ENCODE results near the gene GP1BA. TPM values are rescaled to one million over a fixed set of nuclear protein-coding genes. Genes with fewer than 3 reads are reported as not detected.

GP1BA gene
- not detected for total RNA-seq
- long read RNA-seq, donor 1, result 0 reads
- long read RNA-seq, donor 2, result 0 reads

DNA sequence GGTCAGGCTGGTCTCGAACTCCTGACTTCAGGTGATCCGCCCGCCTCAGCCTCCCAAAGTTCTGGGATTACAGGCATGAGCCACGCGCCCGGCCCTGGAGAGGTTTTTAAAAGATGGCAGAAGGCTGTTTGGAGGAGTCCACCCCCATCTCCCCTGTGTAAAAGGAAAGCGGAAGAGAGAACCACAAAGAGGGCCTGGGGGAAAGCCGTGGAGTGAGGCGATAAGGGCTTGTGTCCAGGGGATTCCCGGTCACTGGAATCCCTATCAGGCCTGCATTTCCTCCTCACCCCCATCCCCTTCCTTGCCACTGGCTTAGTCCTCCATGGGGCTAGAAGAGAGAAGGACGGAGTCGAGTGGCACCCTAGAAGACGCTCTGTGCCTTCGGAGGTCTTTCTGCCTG is at the start of gene GP1BA:
Gene GP1BA (plus strand): TSS at position 315 of the 400 bp plus-strand sequence. CDS start 328 bp downstream, outside the sequence.
- DNase-seq (ENCODE audit: low spot score), result no peak
- intact Hi-C loops (cut with DNase I), result loop anchor here in 1 of 2 donors (5.0 kb wide), 1 partner anchor 1185 kb away; no protein-coding TSS in a partner anchor

DNA sequence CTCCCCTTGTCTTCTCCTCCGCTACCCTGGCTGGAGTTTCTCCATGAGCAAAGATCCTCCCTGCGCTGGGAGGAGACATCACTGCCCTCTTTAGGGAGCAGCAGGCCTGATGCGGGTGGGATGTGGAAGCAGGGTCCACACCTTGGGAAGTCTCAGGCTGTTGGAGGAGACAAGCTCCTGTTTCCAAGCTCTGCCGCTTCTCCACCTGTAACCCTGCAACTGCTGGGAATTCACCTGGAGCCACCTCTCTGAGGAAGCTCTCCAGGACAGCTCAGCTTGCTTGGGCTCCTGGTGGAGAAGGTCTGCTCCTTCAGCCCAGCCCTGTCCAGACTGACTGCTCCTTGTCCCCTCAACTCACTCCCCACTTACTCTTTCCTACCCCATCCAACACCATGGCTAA is 47.6 kb upstream of the GP1BA start:
- intact Hi-C loops (cut with DNase I), result no loop called here
- DNase-seq (ENCODE audit: low spot score), result no peak

DNA sequence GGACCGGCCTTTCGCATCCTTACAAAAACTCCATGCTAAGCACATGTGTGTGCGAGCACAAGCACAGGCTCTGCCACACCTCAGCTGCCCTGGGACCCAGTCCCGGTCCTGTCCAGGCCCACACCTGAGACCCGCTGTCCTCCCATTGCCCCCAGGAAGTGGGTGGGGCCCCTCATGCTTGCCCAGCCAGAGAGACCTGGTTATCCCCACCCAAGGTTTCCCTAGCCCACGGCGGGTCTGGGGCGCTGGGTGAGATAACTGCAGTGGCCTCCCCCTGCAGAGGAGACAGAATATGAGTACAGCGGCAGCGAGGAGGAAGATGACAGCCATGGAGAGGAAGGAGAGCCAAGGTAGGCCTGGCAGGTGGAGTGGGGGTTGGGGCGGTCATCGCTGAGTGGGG is 45.2 kb upstream of the GP1BA start:
- intact Hi-C loops (cut with DNase I), result loop anchor here (5.0 kb wide), 1 partner anchor 100 kb away; the partner anchor contains the start of genes GLTPD2 (in 2 of the 2) and VMO1 (in 2 of the 2)
- no peak for DNase-seq (ENCODE audit: low spot score)

DNA sequence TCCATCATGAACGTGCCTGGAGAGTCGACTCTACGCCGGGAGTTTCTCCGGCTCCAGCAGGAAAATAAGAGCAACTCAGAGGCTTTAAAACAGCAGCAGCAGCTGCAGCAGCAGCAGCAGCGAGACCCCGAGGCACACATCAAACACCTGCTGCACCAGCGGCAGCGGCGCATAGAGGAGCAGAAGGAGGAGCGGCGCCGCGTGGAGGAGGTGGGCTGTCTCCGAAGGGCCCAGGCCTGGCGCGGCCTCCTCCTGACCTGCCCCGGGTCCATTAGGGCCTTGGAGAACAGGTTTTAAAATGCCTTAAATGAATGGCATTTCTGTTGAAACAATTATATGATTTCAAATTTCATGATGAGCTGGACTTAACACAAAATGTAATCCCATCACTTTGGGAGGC is 44.5 kb upstream of the GP1BA start:
- DNase-seq (ENCODE audit: low spot score), result no peak
- intact Hi-C loops (cut with DNase I), result loop anchor here (5.0 kb wide), 1 partner anchor 100 kb away; the partner anchor contains the start of genes GLTPD2 (in 2 of the 2) and VMO1 (in 2 of the 2)

DNA sequence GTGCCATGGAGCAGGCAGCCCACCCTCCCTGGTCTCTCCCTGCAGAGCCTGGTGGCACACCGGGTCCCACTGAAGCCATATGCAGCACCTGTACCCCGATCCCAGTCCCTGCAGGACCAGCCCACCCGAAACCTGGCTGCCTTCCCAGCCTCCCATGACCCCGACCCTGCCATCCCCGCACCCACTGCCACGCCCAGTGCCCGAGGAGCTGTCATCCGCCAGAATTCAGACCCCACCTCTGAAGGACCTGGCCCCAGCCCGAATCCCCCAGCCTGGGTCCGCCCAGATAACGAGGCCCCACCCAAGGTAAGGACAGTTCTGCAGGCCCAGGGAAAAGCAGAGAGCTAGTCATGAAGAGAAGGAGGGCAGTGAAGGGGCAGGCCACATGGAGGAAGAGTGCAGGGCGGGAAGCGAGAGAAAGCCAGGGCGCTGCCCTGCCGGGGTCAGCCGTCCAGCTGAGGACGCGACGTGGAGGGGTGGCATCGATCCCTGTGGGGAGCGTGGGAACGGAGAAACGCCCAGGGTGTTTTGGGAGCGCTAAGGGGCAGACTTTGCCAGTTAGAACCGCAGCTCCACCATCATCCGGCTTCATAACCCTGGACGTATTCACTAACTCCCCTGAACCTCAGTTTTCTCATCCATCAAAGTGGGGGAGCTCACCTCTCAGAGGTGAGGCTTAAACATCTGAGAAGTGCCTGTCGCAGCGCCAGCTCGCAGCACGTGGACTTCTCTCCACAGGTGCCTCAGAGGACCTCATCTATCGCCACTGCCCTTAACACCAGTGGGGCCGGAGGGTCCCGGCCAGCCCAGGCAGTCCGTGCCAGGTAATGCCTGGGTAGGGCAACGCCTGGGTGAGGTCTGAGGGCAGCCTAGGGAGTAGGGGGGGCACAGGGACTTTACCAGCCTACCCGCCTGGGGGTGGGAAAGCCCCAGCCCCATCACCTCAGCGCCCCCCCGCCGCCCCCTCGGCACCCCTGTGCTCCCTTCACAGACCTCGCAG is 40.4 kb upstream of the GP1BA start:
- no peak for DNase-seq (ENCODE audit: low spot score)
- intact Hi-C loops (cut with DNase I), result no loop called here

DNA sequence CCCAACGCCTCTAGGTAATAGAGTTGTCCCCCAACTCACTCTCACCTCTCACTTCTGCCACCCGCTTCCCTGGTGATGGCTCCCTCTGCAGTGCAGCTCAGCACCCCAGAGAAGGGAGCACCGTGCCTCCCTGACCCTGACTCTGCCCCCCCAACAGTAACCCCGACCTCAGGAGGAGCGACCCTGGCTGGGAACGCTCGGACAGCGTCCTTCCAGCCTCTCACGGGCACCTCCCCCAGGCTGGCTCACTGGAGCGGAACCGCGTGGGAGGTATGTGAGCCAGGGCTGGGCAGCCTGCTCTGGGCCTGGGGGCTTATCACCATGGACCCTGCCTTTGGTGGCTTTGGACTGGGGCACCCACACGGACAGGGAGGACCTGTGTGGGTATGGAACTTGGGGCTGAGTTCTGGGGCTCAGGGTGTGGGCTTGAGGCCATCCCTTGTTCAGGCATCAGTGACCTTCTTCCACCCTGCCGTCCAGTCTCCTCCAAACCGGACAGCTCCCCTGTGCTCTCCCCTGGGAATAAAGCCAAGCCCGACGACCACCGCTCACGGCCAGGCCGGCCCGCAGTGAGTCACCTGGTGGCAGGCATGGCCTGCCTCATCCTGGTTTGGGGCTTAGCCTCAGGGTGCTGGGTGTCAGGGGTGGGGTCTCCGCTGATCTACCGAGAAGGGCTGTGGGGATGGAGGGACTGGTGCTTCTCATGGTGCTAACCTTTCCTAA is 39.4 kb upstream of the GP1BA start:
- intact Hi-C loops (cut with DNase I), result loop anchor here in 1 of 2 donors (1.0 kb wide), 1 partner anchor 161 kb away; the partner anchor contains the start of gene MED11

DNA sequence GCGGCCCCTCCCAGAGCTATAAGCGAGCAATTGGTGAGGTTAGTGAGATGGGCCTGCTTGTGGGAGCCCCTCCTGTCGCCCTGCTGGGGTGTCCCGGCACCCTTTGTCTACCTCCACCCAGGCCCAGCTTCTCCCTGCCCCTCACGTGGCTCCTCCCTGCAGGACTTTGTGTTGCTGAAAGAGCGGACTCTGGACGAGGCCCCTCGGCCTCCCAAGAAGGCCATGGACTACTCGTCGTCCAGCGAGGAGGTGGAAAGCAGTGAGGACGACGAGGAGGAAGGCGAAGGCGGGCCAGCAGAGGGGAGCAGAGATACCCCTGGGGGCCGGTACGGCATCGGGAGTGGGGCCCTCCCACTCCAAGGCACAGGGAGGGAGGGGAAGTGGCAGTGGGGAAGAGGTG is 38.8 kb upstream of the GP1BA start:
- intact Hi-C loops (cut with DNase I), result loop anchor here in 1 of 2 donors (1.0 kb wide), 1 partner anchor 162 kb away; the partner anchor contains the start of gene MED11
- DNase-seq (ENCODE audit: low spot score), result no peak

More for the DNA sequence above, 39.4 kb upstream of the GP1BA start:
- no peak for DNase-seq (ENCODE audit: low spot score)

DNA sequence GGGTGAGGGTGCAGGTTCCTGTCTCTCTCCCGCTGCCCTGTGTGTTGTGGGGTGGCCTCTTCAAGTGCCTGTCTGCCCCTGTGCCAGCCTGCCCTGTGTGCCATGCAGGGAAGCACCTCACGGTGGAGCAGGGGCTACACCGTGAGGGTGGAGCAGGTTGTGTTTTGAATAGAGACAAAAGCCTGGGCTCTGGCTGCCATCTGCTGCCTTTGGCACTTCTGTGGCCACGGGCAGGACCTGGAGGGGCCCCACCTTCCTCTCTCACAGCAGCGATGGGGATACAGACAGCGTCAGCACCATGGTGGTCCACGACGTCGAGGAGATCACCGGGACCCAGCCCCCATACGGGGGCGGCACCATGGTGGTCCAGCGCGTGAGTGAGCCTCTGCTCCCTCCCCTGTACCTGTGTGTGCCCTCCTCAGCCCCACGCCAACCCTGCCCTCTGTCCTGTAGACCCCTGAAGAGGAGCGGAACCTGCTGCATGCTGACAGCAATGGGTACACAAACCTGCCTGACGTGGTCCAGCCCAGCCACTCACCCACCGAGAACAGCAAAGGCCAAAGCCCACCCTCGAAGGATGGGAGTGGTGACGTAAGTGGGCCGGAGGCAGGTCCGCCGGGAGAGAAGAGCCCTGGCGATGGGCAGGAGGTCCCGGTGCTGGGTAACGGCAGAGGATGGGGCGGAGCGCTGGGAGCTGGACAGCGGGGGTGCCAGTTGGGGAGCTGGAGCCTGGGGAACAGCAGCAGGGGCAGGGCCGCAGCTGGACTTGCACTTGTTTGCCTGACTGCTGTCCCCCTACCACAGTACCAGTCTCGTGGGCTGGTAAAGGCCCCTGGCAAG is 38.1 kb upstream of the GP1BA start:
- no peak for DNase-seq (ENCODE audit: low spot score)
- intact Hi-C loops (cut with DNase I), result loop anchor here in 1 of 2 donors (1.0 kb wide), 1 partner anchor 163 kb away; the partner anchor contains the start of gene MED11

DNA sequence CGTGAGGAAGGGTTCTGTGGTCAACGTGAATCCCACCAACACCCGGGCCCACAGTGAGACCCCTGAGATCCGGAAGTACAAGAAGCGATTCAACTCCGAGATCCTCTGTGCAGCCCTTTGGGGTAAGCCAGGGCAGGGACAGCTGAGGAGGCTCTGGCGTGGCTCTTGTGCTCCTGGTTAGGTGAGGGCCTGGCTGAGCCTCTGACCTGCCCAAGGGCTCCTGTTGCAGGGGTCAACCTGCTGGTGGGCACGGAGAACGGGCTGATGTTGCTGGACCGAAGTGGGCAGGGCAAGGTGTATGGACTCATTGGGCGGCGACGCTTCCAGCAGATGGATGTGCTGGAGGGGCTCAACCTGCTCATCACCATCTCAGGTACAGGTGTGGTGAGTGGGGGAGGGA is 37.0 kb upstream of the GP1BA start:
- DNase-seq (ENCODE audit: low spot score), result no peak
- intact Hi-C loops (cut with DNase I), result loop anchor here in 1 of 2 donors (5.0 kb wide), 1 partner anchor 2002 kb away; no protein-coding TSS in a partner anchor

DNA sequence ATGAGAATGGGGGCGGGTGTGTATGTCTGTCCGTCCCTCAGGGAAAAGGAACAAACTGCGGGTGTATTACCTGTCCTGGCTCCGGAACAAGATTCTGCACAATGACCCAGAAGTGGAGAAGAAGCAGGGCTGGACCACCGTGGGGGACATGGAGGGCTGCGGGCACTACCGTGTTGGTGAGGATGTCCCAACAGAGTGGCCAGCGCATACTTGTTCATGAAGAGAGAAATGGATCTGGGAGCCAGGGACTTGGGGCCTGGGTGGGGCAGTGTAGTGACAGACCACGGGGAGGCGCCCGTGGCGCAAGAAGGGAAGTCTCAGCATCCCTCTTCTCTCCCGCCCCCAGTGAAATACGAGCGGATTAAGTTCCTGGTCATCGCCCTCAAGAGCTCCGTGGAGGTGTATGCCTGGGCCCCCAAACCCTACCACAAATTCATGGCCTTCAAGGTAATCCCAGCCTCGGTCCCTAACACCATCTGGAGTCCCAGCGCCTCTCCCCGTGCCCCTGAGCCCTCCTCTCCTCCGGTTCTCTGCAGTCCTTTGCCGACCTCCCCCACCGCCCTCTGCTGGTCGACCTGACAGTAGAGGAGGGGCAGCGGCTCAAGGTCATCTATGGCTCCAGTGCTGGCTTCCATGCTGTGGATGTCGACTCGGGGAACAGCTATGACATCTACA is 36.3 kb upstream of the GP1BA start:
- intact Hi-C loops (cut with DNase I), result loop anchor here in 1 of 2 donors (5.0 kb wide), 1 partner anchor 2002 kb away; no protein-coding TSS in a partner anchor
- no peak for DNase-seq (ENCODE audit: low spot score)

DNA sequence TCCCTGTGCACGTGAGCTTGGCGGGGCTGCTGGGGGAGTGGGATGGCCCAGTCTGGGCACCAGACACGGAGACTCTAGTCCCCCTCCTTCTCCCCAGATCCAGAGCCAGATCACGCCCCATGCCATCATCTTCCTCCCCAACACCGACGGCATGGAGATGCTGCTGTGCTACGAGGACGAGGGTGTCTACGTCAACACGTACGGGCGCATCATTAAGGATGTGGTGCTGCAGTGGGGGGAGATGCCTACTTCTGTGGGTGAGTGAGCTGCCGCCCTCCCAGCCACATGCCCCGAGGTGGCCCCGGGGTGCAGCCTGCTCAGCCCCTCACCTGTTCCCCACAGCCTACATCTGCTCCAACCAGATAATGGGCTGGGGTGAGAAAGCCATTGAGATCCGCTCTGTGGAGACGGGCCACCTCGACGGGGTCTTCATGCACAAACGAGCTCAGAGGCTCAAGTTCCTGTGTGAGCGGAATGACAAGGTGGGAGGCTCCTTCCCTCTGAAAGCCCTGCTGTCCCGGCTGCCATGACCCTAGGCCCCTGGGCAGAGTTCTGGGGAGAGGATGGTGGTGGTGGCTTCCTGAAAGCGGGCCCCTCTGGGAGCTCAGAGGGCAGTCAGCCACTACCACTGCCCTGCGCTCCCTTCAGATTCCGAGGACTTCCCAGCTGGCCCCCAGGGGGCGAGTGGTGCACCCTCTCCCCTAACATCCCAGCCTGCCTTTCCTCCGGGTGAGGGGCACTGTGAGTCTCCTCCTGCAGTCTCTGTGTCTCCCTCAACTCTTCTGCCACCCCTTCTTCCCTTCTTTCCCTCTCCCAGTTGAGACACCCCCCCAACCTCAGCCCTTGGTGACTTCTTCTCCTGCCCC is 35.5 kb upstream of the GP1BA start:
- intact Hi-C loops (cut with DNase I), result loop anchor here in 1 of 2 donors (5.0 kb wide), 1 partner anchor 2001 kb away; no protein-coding TSS in a partner anchor
- DNase-seq (ENCODE audit: low spot score), result no peak

DNA sequence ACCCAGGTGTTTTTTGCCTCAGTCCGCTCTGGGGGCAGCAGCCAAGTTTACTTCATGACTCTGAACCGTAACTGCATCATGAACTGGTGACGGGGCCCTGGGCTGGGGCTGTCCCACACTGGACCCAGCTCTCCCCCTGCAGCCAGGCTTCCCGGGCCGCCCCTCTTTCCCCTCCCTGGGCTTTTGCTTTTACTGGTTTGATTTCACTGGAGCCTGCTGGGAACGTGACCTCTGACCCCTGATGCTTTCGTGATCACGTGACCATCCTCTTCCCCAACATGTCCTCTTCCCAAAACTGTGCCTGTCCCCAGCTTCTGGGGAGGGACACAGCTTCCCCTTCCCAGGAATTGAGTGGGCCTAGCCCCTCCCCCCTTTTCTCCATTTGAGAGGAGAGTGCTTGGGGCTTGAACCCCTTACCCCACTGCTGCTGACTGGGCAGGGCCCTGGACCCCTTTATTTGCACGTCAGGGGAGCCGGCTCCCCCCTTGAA is 34.8 kb upstream of the GP1BA start:
- intact Hi-C loops (cut with DNase I), result loop anchor here in 1 of 2 donors (5.0 kb wide), 1 partner anchor 2000 kb away; no protein-coding TSS in a partner anchor
- no peak for DNase-seq (ENCODE audit: low spot score)

DNA sequence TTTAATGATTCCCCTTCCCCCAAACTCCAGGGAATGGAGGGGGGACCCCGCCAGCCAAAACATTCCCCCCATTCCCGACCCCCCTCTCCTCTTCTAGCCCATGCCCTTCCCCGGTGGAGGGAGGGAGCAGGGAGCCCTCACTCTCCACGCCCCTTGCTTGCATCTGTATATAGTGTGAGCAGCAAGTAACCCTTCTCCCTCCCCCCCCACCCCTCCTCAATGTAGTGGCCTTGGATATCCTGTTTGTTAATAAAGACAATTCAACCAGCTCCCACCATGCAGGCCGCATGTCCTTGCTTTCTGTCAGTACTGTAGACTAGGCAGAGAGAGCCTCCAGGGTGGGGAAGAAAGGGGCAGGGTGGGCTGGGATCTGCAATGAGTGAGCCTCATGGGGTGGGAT is 34.3 kb upstream of the GP1BA start:
- intact Hi-C loops (cut with DNase I), result loop anchor here in 1 of 2 donors (5.0 kb wide), 1 partner anchor 2000 kb away; no protein-coding TSS in a partner anchor
- no peak for DNase-seq (ENCODE audit: low spot score)

DNA sequence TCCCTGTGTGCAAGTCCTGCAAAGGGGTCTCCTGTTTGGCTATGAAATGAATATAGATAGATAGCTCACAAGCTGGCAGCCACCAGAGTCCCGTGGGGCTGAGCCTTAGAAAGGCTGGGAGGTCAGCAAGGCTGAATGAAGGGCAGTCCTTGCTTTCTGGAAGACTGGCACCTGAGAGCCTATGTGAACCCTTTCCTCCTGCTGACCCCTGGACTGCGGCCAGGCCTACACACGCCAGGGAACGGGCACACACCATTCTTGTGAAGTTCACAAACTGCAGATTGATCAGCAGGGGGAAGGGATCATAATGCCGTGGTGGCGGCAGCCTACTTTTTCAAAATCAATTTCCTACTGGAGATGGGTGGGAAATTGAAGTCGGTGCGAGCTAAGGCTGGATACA is 33.7 kb upstream of the GP1BA start:
- no peak for DNase-seq (ENCODE audit: low spot score)
- intact Hi-C loops (cut with DNase I), result loop anchor here in 1 of 2 donors (5.0 kb wide), 1 partner anchor 1999 kb away; no protein-coding TSS in a partner anchor

DNA sequence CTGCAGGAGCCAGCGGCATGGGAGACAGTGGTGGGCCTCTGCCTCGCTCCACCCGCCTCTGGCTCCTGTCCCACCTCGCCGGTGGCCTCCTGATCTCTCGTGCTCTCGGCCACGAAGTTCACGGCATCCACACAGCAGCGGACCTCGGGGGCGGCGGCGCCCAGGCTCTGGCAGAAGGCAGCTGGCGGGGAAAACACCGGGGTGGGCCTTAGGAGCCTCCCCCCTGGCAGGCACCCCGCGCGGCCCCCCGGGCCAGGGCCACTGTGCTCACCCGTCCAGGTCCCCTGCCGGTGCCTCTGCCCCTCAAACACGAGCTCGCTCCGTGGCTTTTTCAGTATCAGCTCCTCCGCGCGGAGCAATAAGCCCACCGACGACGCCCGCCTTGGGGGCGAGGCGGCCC is 33.1 kb upstream of the GP1BA start:
- intact Hi-C loops (cut with DNase I), result loop anchor here in 1 of 2 donors (5.0 kb wide), 1 partner anchor 1998 kb away; no protein-coding TSS in a partner anchor
- no peak for DNase-seq (ENCODE audit: low spot score)
